Spleen (tissue), 11 donors: Measurements from ENCODE around the gene COL4A2. TPM values are rescaled to one million over a fixed set of nuclear protein-coding genes. Genes with fewer than 3 reads are reported as not detected.

Experiments
- DNase-seq: peaks from one replicate; pipeline ENCODE4 v3.0.0-alpha.2; 2020
- H3K27ac ChIP-seq, 8 donors: fragments of 200-600 bp; sonication (generic) in 7 of 8; 1 replicate in 4 of 8; 2 replicates in 4 of 8; pipeline versions ENCODE4 v1.5.0 to v1.8.0; 2016 to 2021; ENCODE audit warnings: inconsistent platforms in 4 of 8, mild to moderate bottlenecking in 4 of 8, moderate library complexity in 1 of 8
- H3K27me3 ChIP-seq, 7 donors: fragments of 200-600 bp; sonication (generic) in 6 of 7; replicated peaks in 1 of 7; 1 replicate in 4 of 7; 2 replicates in 3 of 7; pipeline versions ENCODE4 v1.5.0 to v1.8.0; 2016 to 2021; ENCODE audit warnings: inconsistent platforms in 3 of 7, mild to moderate bottlenecking in 1 of 7
- H3K36me3 ChIP-seq, 6 donors: fragments of 200-600 bp; sonication (generic) in 5 of 6; 1 replicate in 4 of 6; 2 replicates in 2 of 6; pipeline versions ENCODE4 v1.5.0 to v1.8.0; 2016 to 2021; ENCODE audit warnings: inconsistent platforms in 2 of 6
- H3K4me1 ChIP-seq, 6 donors: fragments of 200-600 bp; sonication (generic) in 5 of 6; 1 replicate in 3 of 6; 2 replicates in 3 of 6; pipeline versions ENCODE4 v1.5.0 to v1.8.0; 2016 to 2021; ENCODE audit warnings: inconsistent platforms in 3 of 6
- H3K4me3 ChIP-seq, 8 donors: fragments of 200-600 bp; sonication (generic) in 7 of 8; 1 replicate in 4 of 8; 2 replicates in 4 of 8; pipeline versions ENCODE4 v1.5.0 to v1.8.0; 2016 to 2021; ENCODE audit warnings: inconsistent platforms in 4 of 8, mild to moderate bottlenecking in 4 of 8, moderate library complexity in 2 of 8
- H3K9me3 ChIP-seq, 8 donors: fragments of 200-600 bp; sonication (generic) in 7 of 8; 1 replicate in 4 of 8; 2 replicates in 4 of 8; pipeline versions ENCODE4 v1.5.0 to v1.8.0; 2016 to 2021; ENCODE audit warnings: inconsistent platforms in 4 of 8
- POLR2A ChIP-seq, 3 donors: fragments of 450-650 bp; IDR thresholded peaks; one replicate each; pipeline ENCODE4 v1.5.1; 2017; ENCODE audit warnings: antibody characterized with exemption in 3 of 3, mild to moderate bottlenecking in 1 of 3
- POLR2AphosphoS5 ChIP-seq, 3 donors: sonication (generic); formaldehyde crosslinking; IDR thresholded peaks; one replicate each; pipeline ENCODE4 v1.5.1; 2017; ENCODE audit warnings: antibody characterized with exemption in 3 of 3
- WGBS, 5 donors: extraction: QIAGEN DNeasy Blood & Tissue Kit in 3 of 5; methylation state at CpG; one replicate each; pipeline versions ENCODE4 v1.1.5 to v1.1.7; 2013 to 2018; 5-methylcytosine and 5-hydroxymethylcytosine counted together
- intact Hi-C: fragments of 100-400 bp; cut with DNase I; formaldehyde crosslinking; loops from one replicate; pipeline ENCODE4 v1.15.0; 2023; ENCODE audit warnings: low total_unique reads
- polyA plus RNA-seq, 3 donors: library from polyadenylated mRNA; stranded (reverse); fragments of 200-250 nt; gene quantifications; one replicate each; pipeline ENCODE4 v1.2.1, GENCODE V29; 2013
- total RNA-seq, 7 donors: library from RNA; depleted of rRNA in 3 of 7; stranded (reverse); fragments of >200 nt in 3 of 7; fragmentation: NEBNext Ultra II Directional in 4 of 7; extraction: Animal tissue kit (Norgen Biotek cat#: 25700) in 4 of 7; gene quantifications; one replicate each; pipeline versions ENCODE4 v1.1.0 to v1.2.1, GENCODE V29; 2016 to 2021
- TF ChIP-seq, protein P1 (sequence below), 11 experiments: fragments of 200-600 bp in 7 of 11; fragments of 450-650 bp in 4 of 11; sonication (generic) in 4 of 11; IDR thresholded peaks in 8 of 11; conservative IDR thresholded peaks in 3 of 11; 1 replicate in 7 of 11; 2 replicates in 4 of 11; pipeline versions ENCODE4 v1.4.0 to v1.8.0; 2016 to 2021; ENCODE audit warnings: antibody characterized with exemption in 11 of 11, inconsistent platforms in 4 of 11, mild to moderate bottlenecking in 1 of 11
- donor health status: healthy with polysubstance abuse.
- donor health status: DM: no; HTN: no; CAD: no; lungs with moderate emphysema.
- donor health status: DM: no; HTN: no; CAD: no.
- donor health status: Bipolar disorder and iron deficiency.
- donor health status: healthy.
- donor health status: DM: no; HTN: no; CAD: no.
- donor health status: DM: yes; HTN: yes; CAD: no.

COL4A2 gene
- total and polyA plus RNA-seq, 10 donors, result 52.6 to 712 (median 337) TPM

DNA sequence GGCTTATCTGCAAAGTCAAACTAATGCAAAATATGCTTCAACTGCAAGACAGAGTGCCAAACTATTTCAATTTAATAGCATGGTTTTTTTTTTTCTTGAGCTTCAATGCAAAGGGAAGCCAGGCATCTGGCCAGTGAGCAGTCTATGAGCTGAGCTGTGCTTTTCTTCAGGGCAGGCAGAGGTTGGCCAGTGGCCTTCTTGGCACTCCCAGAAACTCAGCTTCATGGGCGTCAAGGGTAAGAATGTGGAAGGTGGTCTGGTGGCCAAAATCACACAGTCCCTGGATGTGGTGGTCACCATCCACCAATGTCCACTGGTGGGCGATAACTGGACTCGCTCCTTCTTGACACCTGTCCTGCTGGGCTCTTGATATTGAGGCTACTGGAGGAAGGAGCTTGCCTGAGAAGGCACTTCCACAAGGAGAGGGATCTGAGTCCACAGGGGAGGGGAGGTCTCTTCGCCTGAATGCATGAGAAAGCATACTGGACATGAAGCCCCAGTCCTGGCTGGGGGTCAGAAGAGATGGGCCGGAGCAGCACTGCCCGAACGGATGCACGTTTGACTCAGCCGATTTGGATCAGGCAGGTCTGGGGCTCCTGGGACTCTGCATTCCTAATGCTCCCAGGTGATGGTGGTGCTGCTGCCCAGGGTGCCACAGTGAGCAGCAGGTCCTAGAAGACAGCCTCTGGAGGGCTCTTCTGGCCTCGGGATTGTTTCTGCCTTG lies 17.1 kb downstream of the COL4A2 start:
- H3K27me3 ChIP-seq, result peaks cover 0 to 31% (median 0%) of the 10 kb centered on the region in 7 donors
- TF ChIP-seq, protein P1, sequence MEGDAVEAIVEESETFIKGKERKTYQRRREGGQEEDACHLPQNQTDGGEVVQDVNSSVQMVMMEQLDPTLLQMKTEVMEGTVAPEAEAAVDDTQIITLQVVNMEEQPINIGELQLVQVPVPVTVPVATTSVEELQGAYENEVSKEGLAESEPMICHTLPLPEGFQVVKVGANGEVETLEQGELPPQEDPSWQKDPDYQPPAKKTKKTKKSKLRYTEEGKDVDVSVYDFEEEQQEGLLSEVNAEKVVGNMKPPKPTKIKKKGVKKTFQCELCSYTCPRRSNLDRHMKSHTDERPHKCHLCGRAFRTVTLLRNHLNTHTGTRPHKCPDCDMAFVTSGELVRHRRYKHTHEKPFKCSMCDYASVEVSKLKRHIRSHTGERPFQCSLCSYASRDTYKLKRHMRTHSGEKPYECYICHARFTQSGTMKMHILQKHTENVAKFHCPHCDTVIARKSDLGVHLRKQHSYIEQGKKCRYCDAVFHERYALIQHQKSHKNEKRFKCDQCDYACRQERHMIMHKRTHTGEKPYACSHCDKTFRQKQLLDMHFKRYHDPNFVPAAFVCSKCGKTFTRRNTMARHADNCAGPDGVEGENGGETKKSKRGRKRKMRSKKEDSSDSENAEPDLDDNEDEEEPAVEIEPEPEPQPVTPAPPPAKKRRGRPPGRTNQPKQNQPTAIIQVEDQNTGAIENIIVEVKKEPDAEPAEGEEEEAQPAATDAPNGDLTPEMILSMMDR (IDR thresholded peaks at IDR 0.05 in 8 of 11, conservative IDR thresholded peaks at IDR 0.05 in 3 of 11), result no peak
- no peak for TF ChIP-seq POLR2A (IDR thresholded peaks at IDR 0.05)
- TF ChIP-seq POLR2AphosphoS5 (IDR thresholded peaks at IDR 0.05), result no peak
- intact Hi-C loops, result no loop called here
- peak overlapping the region in 3 of 8 donors; percentile 4 to 61 (median 49) for H3K27ac ChIP-seq
- DNase-seq, result no peak
- no peak overlapping the region for H3K4me3 ChIP-seq
- 78 to 82% (median 80%) methylated on average over 9 to 10 of the region's 10 CpGs for WGBS, 5 donors
- H3K4me1 ChIP-seq, result peaks cover 0 to 57% (median 24%) of the 10 kb centered on the region in 6 donors
- no peaks in the 10 kb centered on the region for H3K36me3 ChIP-seq
- H3K9me3 ChIP-seq, result no peaks in the 10 kb centered on the region

DNA sequence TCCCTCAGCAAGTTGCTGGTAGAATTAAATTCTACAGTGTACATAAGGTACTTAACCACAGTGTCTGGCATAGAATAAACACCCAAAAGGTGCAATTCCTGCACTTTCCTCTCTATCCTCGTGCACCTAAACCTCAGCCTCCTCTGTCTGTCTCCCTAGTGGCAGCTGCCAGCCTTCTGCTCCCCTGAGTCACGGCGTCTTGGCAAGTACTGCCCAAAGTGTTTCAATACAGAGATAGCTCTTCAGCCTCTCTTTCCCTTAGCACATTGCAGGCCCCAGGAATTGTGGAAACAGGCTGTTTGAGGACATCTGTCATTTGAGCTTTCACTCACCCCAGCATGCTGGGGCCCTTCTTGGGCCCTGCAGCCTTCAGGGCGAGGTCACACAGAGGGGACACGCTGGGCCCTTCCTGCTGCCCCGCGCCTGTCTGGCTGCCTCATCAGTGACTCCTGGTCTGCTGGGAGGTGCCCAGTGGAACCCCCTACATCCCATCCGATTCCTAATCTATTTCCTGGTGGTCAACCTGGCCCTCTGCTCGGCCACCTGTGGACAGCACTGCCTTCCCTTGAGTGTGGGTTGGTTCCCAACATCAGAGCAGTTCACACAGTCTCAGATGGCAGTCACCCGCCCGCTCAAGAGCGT lies 19.3 kb downstream of the COL4A2 start:
- no peaks in the 10 kb centered on the region for H3K9me3 ChIP-seq
- peaks cover 0 to 50% (median 24%) of the 10 kb centered on the region in 6 donors for H3K4me1 ChIP-seq
- TF ChIP-seq POLR2AphosphoS5 (IDR thresholded peaks at IDR 0.05) (no peak), POLR2A (IDR thresholded peaks at IDR 0.05) (no peak)
- TF ChIP-seq, protein P1 (IDR thresholded peaks at IDR 0.05 in 8 of 11, conservative IDR thresholded peaks at IDR 0.05 in 3 of 11), result no peak
- intact Hi-C loops, result no loop called here
- H3K36me3 ChIP-seq, result peaks cover 0 to 4% (median 0%) of the 10 kb centered on the region in 6 donors
- H3K27me3 ChIP-seq, result peaks cover 0 to 27% (median 0%) of the 10 kb centered on the region in 7 donors
- WGBS, 5 donors, result 67 to 81% (median 75%) methylated on average over 12 of the region's 12 CpGs
- H3K4me3 ChIP-seq, result no peak overlapping the region
- no peak for DNase-seq
- peak overlapping the region in 6 of 8 donors; percentile 9 to 61 (median 47) for H3K27ac ChIP-seq

DNA sequence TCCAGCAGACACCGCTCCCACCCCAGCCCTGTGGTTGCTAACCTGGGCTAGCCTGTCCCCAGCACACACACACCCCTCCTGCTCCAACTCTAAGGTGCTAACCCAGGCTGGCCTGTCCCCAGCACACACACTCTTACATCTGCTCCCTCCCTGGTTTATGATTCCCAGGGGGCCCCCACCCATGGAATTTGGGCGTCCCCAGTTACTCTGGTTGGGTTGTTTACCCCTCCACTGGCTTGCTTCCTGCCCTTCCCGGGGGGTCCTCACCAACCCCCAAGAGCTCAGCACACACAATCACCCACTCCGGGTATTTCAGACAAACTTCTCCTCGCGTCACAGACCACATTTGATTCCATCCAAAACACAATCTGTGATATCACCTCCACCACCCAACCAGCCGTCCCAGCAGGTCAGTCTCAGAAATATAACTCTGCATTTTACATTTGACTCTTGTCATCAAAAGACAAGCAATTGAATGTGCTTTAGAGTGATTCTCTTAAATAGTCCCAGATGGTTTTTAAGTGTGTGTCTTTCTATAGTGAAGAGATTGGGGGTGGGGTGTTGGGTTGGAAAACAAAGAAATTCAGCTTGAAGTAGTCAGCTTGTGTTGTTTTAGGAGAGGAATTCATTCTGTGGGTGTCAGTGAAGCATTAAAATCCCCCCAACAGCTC lies 20.1 kb downstream of the COL4A2 start:
- TF ChIP-seq POLR2AphosphoS5 (IDR thresholded peaks at IDR 0.05), result no peak
- TF ChIP-seq, protein P1 (IDR thresholded peaks at IDR 0.05 in 8 of 11, conservative IDR thresholded peaks at IDR 0.05 in 3 of 11), result no peak
- TF ChIP-seq POLR2A (IDR thresholded peaks at IDR 0.05), result no peak
- intact Hi-C loops, result no loop called here

More for the DNA sequence above, 20.1 kb downstream of the COL4A2 start:
- no peak for DNase-seq
- Histone ChIP-seq H3K4me3 (no peak overlapping the region), H3K36me3 (peaks cover 0 to 4% (median 0%) of the 10 kb centered on the region in 6 donors), H3K4me1 (peaks cover 0 to 50% (median 24%) of the 10 kb centered on the region in 6 donors), H3K27me3 (peaks cover 0 to 22% (median 0%) of the 10 kb centered on the region in 7 donors), H3K27ac (peak overlapping the region in 7 of 8 donors; percentile 9 to 61 (median 45)), H3K9me3 (no peaks in the 10 kb centered on the region)
- WGBS, 5 donors, result 44 to 72% (median 52%) methylated on average over 6 to 7 of the region's 7 CpGs
